HG02798 (cell line): ENCODE measurements around the gene NBPF9.
"Not testable (repeated sequence)": the region's sequence is repeated elsewhere in the genome, so short reads cannot be mapped to it uniquely, and the experiment has no call there.

Experiments used
- ATAC-seq: cut with Tn5 transposase; IDR thresholded peaks from one replicate; pipeline ENCODE4 v1.9.1; 2021; ENCODE audit warnings: mild to moderate bottlenecking; ENCODE audit not compliant: unreplicated experiment, poor library complexity

The NBPF9 gene

GRCh38 chr1:149015522-149015921 is 87.8 kb downstream of the NBPF9 start:
- not testable (repeated sequence) for ATAC-seq

GRCh38 chr1:149013513-149013912 is 89.8 kb downstream of the NBPF9 start:
- ATAC-seq: not testable (repeated sequence)

- ATAC-seq: not testable (repeated sequence)
Observed at GRCh38 chr1:149012599-149012998, 90.8 kb downstream of the NBPF9 start.

DNA sequence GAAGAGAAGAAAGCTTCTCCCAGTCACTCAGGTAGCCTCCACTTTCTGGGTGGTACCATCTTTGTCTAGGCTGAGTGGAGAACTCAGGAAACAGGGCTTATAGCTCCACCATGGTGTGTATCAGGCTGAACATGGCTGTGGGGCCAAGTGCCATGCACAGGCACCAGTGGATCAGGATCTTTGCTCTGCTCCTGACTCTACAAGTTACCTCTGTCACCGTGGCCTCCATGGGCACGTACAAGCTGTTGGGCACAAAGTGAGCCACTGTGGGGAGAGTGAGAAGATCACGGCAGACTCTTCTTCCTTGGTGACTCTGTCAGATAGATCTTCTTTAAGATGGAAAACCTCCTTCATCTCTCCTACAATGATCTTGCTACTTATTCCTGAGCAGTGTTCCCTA is 93.6 kb downstream of the NBPF9 start:
- not testable (repeated sequence) for ATAC-seq

DNA sequence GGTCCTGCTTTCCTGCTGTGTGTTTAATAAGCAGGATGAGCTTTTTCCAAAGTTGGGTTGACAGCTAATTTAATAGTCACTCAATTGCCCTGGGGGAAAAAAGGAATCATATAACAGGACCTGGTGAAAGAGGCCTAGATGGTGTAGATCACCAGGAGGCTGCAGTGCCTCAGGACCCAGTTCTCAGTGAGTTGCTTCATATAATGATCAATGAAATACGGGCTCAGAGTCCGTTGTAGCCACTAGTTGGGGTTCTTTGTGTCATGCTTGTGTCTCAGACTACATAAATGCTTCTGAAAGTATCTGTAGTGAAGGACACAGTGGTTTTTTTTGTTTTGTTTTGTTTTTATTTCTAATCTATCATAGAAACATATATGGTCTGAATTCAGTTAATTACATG is 94.6 kb downstream of the NBPF9 start:
- not testable (repeated sequence) for ATAC-seq

DNA sequence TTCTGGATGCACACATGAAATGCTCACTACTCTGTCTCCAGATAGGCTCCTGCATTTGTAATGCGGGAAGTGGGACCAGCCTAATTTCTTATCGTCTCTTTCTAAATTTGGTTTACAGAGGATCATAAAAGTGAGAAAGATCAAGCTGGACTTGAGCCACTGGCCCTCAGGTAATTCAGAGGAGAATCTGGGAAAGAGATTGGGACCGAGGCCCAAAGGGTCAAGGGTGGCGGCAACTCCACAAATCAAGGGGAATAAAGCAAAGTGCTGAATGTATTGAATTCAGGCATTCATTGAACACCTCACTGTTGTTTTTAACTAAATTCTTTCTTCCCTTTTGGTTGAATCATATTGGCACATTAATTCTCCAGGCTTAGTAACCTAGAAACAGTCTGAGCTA is 95.0 kb downstream of the NBPF9 start:
- not testable (repeated sequence) for ATAC-seq
